ENCODE measurements around the gene STRA8. TPM values are rescaled to one million over a fixed set of nuclear protein-coding genes. Genes with fewer than 3 reads are reported as not detected.

The STRA8 gene
- total and polyA plus RNA-seq, 9 donors, result not detected

- Histone ChIP-seq H3K4me1 (ENCODE audit: insufficient read depth) (peaks cover 6% of the 10 kb centered on the region), H3K27ac (no peak overlapping the region), H3K36me3 (no peaks in the 10 kb centered on the region), H3K27me3 (no peaks in the 10 kb centered on the region), H3K4me3 (no peak overlapping the region), H3K9me3 (no peaks in the 10 kb centered on the region)
- intact Hi-C loops (cut with DNase I), result no loop called here
- WGBS, 3 donors, result 81 to 87% (median 85%) methylated on average over 3 of the region's 3 CpGs
- TF ChIP-seq POLR2A (IDR thresholded peaks at IDR 0.05) (no peak), EP300 (IDR thresholded peaks at IDR 0.05) (no peak), CTCF (IDR thresholded peaks at IDR 0.05) (no peak)
- no peak for DNase-seq
These were observed 24.9 kb downstream of the STRA8 start for GRCh38 chr7:135258585-135258984.

- DNase-seq, result no peak
- no peaks in the 10 kb centered on the region for H3K4me1 ChIP-seq (ENCODE audit: insufficient read depth)
- no peak overlapping the region for H3K27ac ChIP-seq
- H3K27me3 ChIP-seq, result no peaks in the 10 kb centered on the region
- H3K36me3 ChIP-seq, result no peaks in the 10 kb centered on the region
- intact Hi-C loops (cut with DNase I), result no loop called here
- H3K4me3 ChIP-seq, result no peak overlapping the region
- 88 to 97% (median 94%) methylated on average over 6 of the region's 6 CpGs for WGBS, 3 donors
- TF ChIP-seq CTCF (IDR thresholded peaks at IDR 0.05), result no peak
- TF ChIP-seq EP300 (IDR thresholded peaks at IDR 0.05), result no peak
- TF ChIP-seq POLR2A (IDR thresholded peaks at IDR 0.05), result no peak
- H3K9me3 ChIP-seq, result no peaks in the 10 kb centered on the region
These were observed 26.1 kb downstream of the STRA8 start for GRCh38 chr7:135259702-135260101.

GRCh38 chr7:135260470-135260869, 26.8 kb downstream of the STRA8 start:
- H3K9me3 ChIP-seq, result no peaks in the 10 kb centered on the region
- no peaks in the 10 kb centered on the region for H3K27me3 ChIP-seq
- 70 to 71% (median 71%) methylated on average over 2 of the region's 2 CpGs for whole genome bisulfite sequencing, 3 donors
- no peak for TF ChIP-seq POLR2A (IDR thresholded peaks at IDR 0.05)
- no peak for TF ChIP-seq CTCF (IDR thresholded peaks at IDR 0.05)
- TF ChIP-seq EP300 (IDR thresholded peaks at IDR 0.05), result no peak
- no peak for DNase-seq
- no peaks in the 10 kb centered on the region for H3K4me1 ChIP-seq (ENCODE audit: insufficient read depth)
- intact Hi-C loops (cut with DNase I), result no loop called here
- H3K36me3 ChIP-seq, result no peaks in the 10 kb centered on the region
- no peak overlapping the region for H3K4me3 ChIP-seq
- no peak overlapping the region for H3K27ac ChIP-seq

- WGBS, 3 donors, result 37 to 44% (median 37%) methylated on average over 10 of the region's 10 CpGs
- Histone ChIP-seq H3K4me3 (no peak overlapping the region), H3K36me3 (no peaks in the 10 kb centered on the region), H3K4me1 (ENCODE audit: insufficient read depth) (no peaks in the 10 kb centered on the region), H3K9me3 (no peaks in the 10 kb centered on the region), H3K27ac (no peak overlapping the region), H3K27me3 (no peaks in the 10 kb centered on the region)
- intact Hi-C loops (cut with DNase I), result no loop called here
- TF ChIP-seq EP300 (IDR thresholded peaks at IDR 0.05) (no peak), CTCF (IDR thresholded peaks at IDR 0.05) (no peak)
- DNase-seq, result no peak
These were observed 27.5 kb downstream of the STRA8 start for GRCh38 chr7:135260930-135261721.
